Measurements from ENCODE around the gene SLC13A2. TPM values are rescaled to one million over a fixed set of nuclear protein-coding genes. Genes with fewer than 3 reads are reported as not detected.

SLC13A2 gene
- total RNA-seq, 1 donor from 2014 or later: not detected

GRCh38 chr17:28529013-28529400 lies 55.6 kb downstream of the SLC13A2 start:
- no peak overlapping the region for H3K4me3 Mint-ChIP-seq (ENCODE audit: unreplicated experiment)
- H3K4me1 Mint-ChIP-seq (ENCODE audit: unreplicated experiment): peaks cover 40% of the 10 kb centered on the region
- TF ChIP-seq CTCF (IDR thresholded peaks at IDR 0.05): no peak
- no peaks in the 10 kb centered on the region for H3K36me3 Mint-ChIP-seq (ENCODE audit: unreplicated experiment)
- H3K9me3 Mint-ChIP-seq (ENCODE audit: unreplicated experiment): no peaks in the 10 kb centered on the region
- no peak for DNase-seq (ENCODE audit: extremely low spot score, unreplicated experiment)
- H3K27me3 Mint-ChIP-seq (ENCODE audit: unreplicated experiment): no peaks in the 10 kb centered on the region
- no peak overlapping the region for H3K27ac Mint-ChIP-seq (ENCODE audit: unreplicated experiment)

- Mint-ChIP-seq H3K27me3 (ENCODE audit: unreplicated experiment) (no peaks in the 10 kb centered on the region), H3K36me3 (ENCODE audit: unreplicated experiment) (no peaks in the 10 kb centered on the region), H3K4me1 (ENCODE audit: unreplicated experiment) (peaks cover 31% of the 10 kb centered on the region), H3K27ac (ENCODE audit: unreplicated experiment) (no peak overlapping the region), H3K9me3 (ENCODE audit: unreplicated experiment) (no peaks in the 10 kb centered on the region), H3K4me3 (ENCODE audit: unreplicated experiment) (no peak overlapping the region)
- DNase-seq (ENCODE audit: extremely low spot score, unreplicated experiment): no peak
- TF ChIP-seq CTCF (IDR thresholded peaks at IDR 0.05): no peak
Observed at GRCh38 chr17:28530250-28530649, 56.8 kb downstream of the SLC13A2 start.

GRCh38 chr17:28530926-28531325 lies 57.5 kb downstream of the SLC13A2 start:
- no peaks in the 10 kb centered on the region for H3K9me3 Mint-ChIP-seq (ENCODE audit: unreplicated experiment)
- no peak for DNase-seq (ENCODE audit: extremely low spot score, unreplicated experiment)
- no peak overlapping the region for H3K27ac Mint-ChIP-seq (ENCODE audit: unreplicated experiment)
- peaks cover 24% of the 10 kb centered on the region for H3K4me1 Mint-ChIP-seq (ENCODE audit: unreplicated experiment)
- no peaks in the 10 kb centered on the region for H3K27me3 Mint-ChIP-seq (ENCODE audit: unreplicated experiment)
- no peak for TF ChIP-seq CTCF (IDR thresholded peaks at IDR 0.05)
- H3K36me3 Mint-ChIP-seq (ENCODE audit: unreplicated experiment): no peaks in the 10 kb centered on the region
- no peak overlapping the region for H3K4me3 Mint-ChIP-seq (ENCODE audit: unreplicated experiment)

- peaks cover 12% of the 10 kb centered on the region for H3K4me1 Mint-ChIP-seq (ENCODE audit: unreplicated experiment)
- H3K27me3 Mint-ChIP-seq (ENCODE audit: unreplicated experiment): no peaks in the 10 kb centered on the region
- no peak overlapping the region for H3K4me3 Mint-ChIP-seq (ENCODE audit: unreplicated experiment)
- H3K36me3 Mint-ChIP-seq (ENCODE audit: unreplicated experiment): no peaks in the 10 kb centered on the region
- no peak for DNase-seq (ENCODE audit: extremely low spot score, unreplicated experiment)
- no peak overlapping the region for H3K27ac Mint-ChIP-seq (ENCODE audit: unreplicated experiment)
- no peaks in the 10 kb centered on the region for H3K9me3 Mint-ChIP-seq (ENCODE audit: unreplicated experiment)
- TF ChIP-seq CTCF (IDR thresholded peaks at IDR 0.05): no peak
Observed at GRCh38 chr17:28532050-28532960, 58.9 kb downstream of the SLC13A2 start.

GRCh38 chr17:28533091-28533807 lies 59.8 kb downstream of the SLC13A2 start:
- TF ChIP-seq CTCF (IDR thresholded peaks at IDR 0.05): no peak
- peaks cover 11% of the 10 kb centered on the region for H3K4me1 Mint-ChIP-seq (ENCODE audit: unreplicated experiment)
- DNase-seq (ENCODE audit: extremely low spot score, unreplicated experiment): no peak
- H3K36me3 Mint-ChIP-seq (ENCODE audit: unreplicated experiment): no peaks in the 10 kb centered on the region
- no peaks in the 10 kb centered on the region for H3K9me3 Mint-ChIP-seq (ENCODE audit: unreplicated experiment)
- no peak overlapping the region for H3K4me3 Mint-ChIP-seq (ENCODE audit: unreplicated experiment)
- H3K27ac Mint-ChIP-seq (ENCODE audit: unreplicated experiment): no peak overlapping the region
- H3K27me3 Mint-ChIP-seq (ENCODE audit: unreplicated experiment): peaks cover 2% of the 10 kb centered on the region

All from osteocyte (in vitro differentiated cells).